HCT116 (cell line): ENCODE data around the gene FKBP10. TPM values are rescaled to one million over a fixed set of nuclear protein-coding genes. Genes with fewer than 3 reads are reported as not detected.

Experiments
- ATAC-seq: fragments of 200-7000 bp; cut with Tn5 transposase; 2 replicates; pipeline ENCODE4 v1.9.1; 2020; ENCODE audit warnings: mild to moderate bottlenecking, moderate library complexity
- BruUV-seq: library from RNA; stranded (reverse); fragments of 400-500 nt; replicated peaks from 2 replicates; lab custom pipeline; 2021; lab: Mats Ljungman, UMichigan
- CTCF ChIA-PET: fragments of 300-600 bp; sonication (Branson Sonifier 250); formaldehyde crosslinking; loops from one replicate; lab custom pipeline; 2021; ENCODE audit warnings: antibody characterized with exemption; lab: Charles Lee
- POLR2A ChIA-PET: fragments of 300-600, 350-600 bp; sonication (Branson Sonifier 250); formaldehyde crosslinking; loops from one replicate; lab custom pipeline; 2021; ENCODE audit warnings: antibody characterized with exemption; lab: Charles Lee
- RAD21 ChIA-PET, 2 experiments: fragments of 300-600 bp; sonication (Branson Sonifier 250); formaldehyde crosslinking; loops; one replicate each; lab custom pipeline; 2023; ENCODE audit warnings: low total read pairs in 2 of 2; ENCODE audit not compliant: uncharacterized antibody in 2 of 2, unreplicated experiment in 2 of 2, low non-redundant PET in 1 of 2; lab: Charles Lee
- DNase-seq: peaks from one replicate; pipeline ENCODE4 v3.0.0-alpha.2; 2010; ENCODE audit warnings: low read depth, low spot score
- H2AFZ ChIP-seq: fragments of 200-600 bp; shearing (Covaris generic), sonication (generic); 2 replicates; pipeline ENCODE4 v1.6.1; 2017; ENCODE audit warnings: low read depth, mixed run types, mixed read lengths, antibody characterized with exemption, low read length; ENCODE audit not compliant: poor library complexity, severe bottlenecking
- H3K27ac ChIP-seq: 2 replicates; pipeline ENCODE4 v1.5.1; 2012; ENCODE audit warnings: low read depth, low read length
- H3K27me3 ChIP-seq: fragments of 200-600 bp; sonication (generic); 2 replicates; pipeline ENCODE4 v1.6.1; 2016; ENCODE audit warnings: mixed run types, low read length, mixed read lengths; ENCODE audit not compliant: insufficient read depth
- H3K36me3 ChIP-seq, 2 experiments: fragments of 200-500 bp in 1 of 2; fragments of 200-600 bp in 1 of 2; sonication (Bioruptor generic) in 1 of 2; sonication (generic) in 1 of 2; 2 replicates each; pipeline versions ENCODE4 v1.5.1 to v1.6.1; 2014 to 2016; ENCODE audit warnings: low read length in 2 of 2, inconsistent platforms in 1 of 2, mixed read lengths in 1 of 2, mixed run types in 1 of 2; ENCODE audit not compliant: insufficient read depth in 2 of 2, control insufficient read depth in 1 of 2
- H3K4me1 ChIP-seq, 2 experiments: fragments of 200-600 bp in 1 of 2; sonication (generic) in 1 of 2; 2 replicates each; pipeline versions ENCODE4 v1.5.1 to v1.6.1; 2012 to 2017; ENCODE audit warnings: low read length in 2 of 2, inconsistent platforms in 1 of 2, mild to moderate bottlenecking in 1 of 2, mixed read lengths in 1 of 2, mixed run types in 1 of 2, moderate library complexity in 1 of 2; ENCODE audit not compliant: insufficient read depth in 2 of 2, control insufficient read depth in 1 of 2
- H3K4me2 ChIP-seq: fragments of 200-600 bp; sonication (generic); 2 replicates; pipeline ENCODE4 v1.6.1; 2017; ENCODE audit warnings: mixed run types, low read length, mixed read lengths
- H3K4me3 ChIP-seq, 2 experiments: fragments of 200-600 bp in 1 of 2; sonication (generic) in 1 of 2; replicated peaks in 1 of 2; 2 replicates each; pipeline ENCODE4 v1.5.1; 2011 to 2016; ENCODE audit warnings: low read length in 2 of 2, control low read depth in 1 of 2, low read depth in 1 of 2, mild to moderate bottlenecking in 1 of 2, mixed read lengths in 1 of 2, mixed run types in 1 of 2
- H3K79me2 ChIP-seq: fragments of 200-600 bp; sonication (generic); 2 replicates; pipeline ENCODE4 v1.6.1; 2017; ENCODE audit warnings: mild to moderate bottlenecking, mixed run types, low read length, moderate library complexity, mixed read lengths; ENCODE audit not compliant: insufficient read depth
- H3K9ac ChIP-seq: fragments of 200-600 bp; sonication (generic); 2 replicates; pipeline ENCODE4 v1.6.1; 2016; ENCODE audit warnings: low read length, mixed read lengths
- H3K9me2 ChIP-seq: fragments of 200-600 bp; sonication (generic), shearing (Covaris generic); 2 replicates; pipeline ENCODE4 v1.6.1; 2017; ENCODE audit warnings: mixed run types, mild to moderate bottlenecking, moderate library complexity; ENCODE audit not compliant: insufficient read depth
- H3K9me3 ChIP-seq, 2 experiments: fragments of 200-500 bp in 1 of 2; fragments of 200-600 bp in 1 of 2; sonication (Bioruptor generic) in 1 of 2; sonication (generic) in 1 of 2; 2 replicates each; pipeline ENCODE4 v1.6.1; 2014 to 2017; ENCODE audit warnings: low read length in 2 of 2, mixed read lengths in 2 of 2, inconsistent platforms in 1 of 2, low read depth in 1 of 2, mild to moderate bottlenecking in 1 of 2, mixed run types in 1 of 2, moderate library complexity in 1 of 2; ENCODE audit not compliant: control insufficient read depth in 1 of 2, insufficient read depth in 1 of 2
- H4K20me1 ChIP-seq: fragments of 200-600 bp; sonication (generic), shearing (Covaris generic); 2 replicates; pipeline ENCODE4 v1.6.1; 2017; ENCODE audit warnings: mixed run types, mild to moderate bottlenecking, moderate library complexity; ENCODE audit not compliant: insufficient read depth
- CBX3 ChIP-seq: IDR thresholded peaks from 2 replicates; pipeline ENCODE4 v1.6.1; 2012; ENCODE audit warnings: low read depth
- CEBPB ChIP-seq: IDR thresholded peaks from 2 replicates; pipeline ENCODE4 v1.6.1; 2012; ENCODE audit warnings: low read depth
- EGR1 ChIP-seq: IDR thresholded peaks from 2 replicates; pipeline ENCODE4 v1.6.1; 2012; ENCODE audit warnings: low read depth
- ELF1 ChIP-seq: IDR thresholded peaks from 2 replicates; pipeline ENCODE4 v1.6.1; 2012; ENCODE audit warnings: low read depth, borderline replicate concordance
- EZH2 ChIP-seq: fragments of 200-600 bp; sonication (generic); IDR thresholded peaks from 2 replicates; pipeline ENCODE4 v1.6.1; 2017; ENCODE audit warnings: antibody characterized with exemption, mixed run types
- EZH2phosphoT487 ChIP-seq: fragments of 200-600 bp; IDR thresholded peaks from 2 replicates; pipeline ENCODE4 v1.6.1; 2018; ENCODE audit warnings: antibody characterized with exemption, borderline replicate concordance
- FOSL1 ChIP-seq: IDR thresholded peaks from 2 replicates; pipeline ENCODE4 v1.6.1; 2012; ENCODE audit warnings: low read depth
- POLR2A ChIP-seq: IDR thresholded peaks from 2 replicates; pipeline ENCODE4 v1.7.0; 2011; ENCODE audit warnings: borderline replicate concordance; ENCODE audit not compliant: insufficient read depth, insufficient read length; ENCODE audit errors: extremely low read depth
- POLR2AphosphoS5 ChIP-seq: IDR thresholded peaks from 2 replicates; pipeline ENCODE4 v1.6.1; 2011; ENCODE audit warnings: mild to moderate bottlenecking, low read depth, low read length, moderate library complexity
- RAD21 ChIP-seq: IDR thresholded peaks from 2 replicates; pipeline ENCODE4 v1.6.1; 2012; ENCODE audit warnings: low read depth, mild to moderate bottlenecking
- SP1 ChIP-seq: IDR thresholded peaks from 2 replicates; pipeline ENCODE4 v1.6.1; 2012; ENCODE audit warnings: low read depth
- SRF ChIP-seq: IDR thresholded peaks from 2 replicates; pipeline ENCODE4 v1.6.1; 2012; ENCODE audit warnings: low read depth
- TCF7L2 ChIP-seq: IDR thresholded peaks from 2 replicates; pipeline ENCODE4 v1.7.0; 2011; ENCODE audit warnings: borderline replicate concordance, inconsistent platforms; ENCODE audit not compliant: insufficient read depth, insufficient read length; ENCODE audit errors: extremely low read depth
- YY1 ChIP-seq: IDR thresholded peaks from 2 replicates; pipeline ENCODE4 v1.6.1; 2011; ENCODE audit warnings: low read length, low read depth, moderate library complexity, mild to moderate bottlenecking; ENCODE audit not compliant: insufficient replicate concordance; ENCODE audit errors: extremely low read depth
- ZFX ChIP-seq: fragments of 450-650 bp; IDR thresholded peaks from 2 replicates; pipeline ENCODE4 v1.6.1; 2017
- ZNF274 ChIP-seq: fragments of 200-500 bp; sonication (Bioruptor generic); IDR thresholded peaks from 2 replicates; pipeline ENCODE4 v1.6.1; 2014; ENCODE audit warnings: mild to moderate bottlenecking, low read depth, low read length, inconsistent platforms
- intact Hi-C: fragments of 100-400 bp; cut with micrococcal nuclease; formaldehyde crosslinking; loops from 2 replicates; pipeline ENCODE4 v1.10.0; 2022
- total RNA-seq: library from RNA; stranded (reverse); gene quantifications from one replicate; pipeline ENCODE4 v1.2.1, GENCODE V29; 2021; ENCODE audit not compliant: unreplicated experiment
- TF ChIP-seq, protein P1 (sequence below): IDR thresholded peaks from 2 replicates; pipeline ENCODE4 v1.6.1; 2012; ENCODE audit warnings: low read depth
- TF ChIP-seq, protein P2 (sequence below), 3 experiments: fragments of 200-600 bp in 1 of 3; sonication (generic) in 1 of 3; IDR thresholded peaks in 2 of 3; conservative IDR thresholded peaks in 1 of 3; 2 replicates each; pipeline ENCODE4 v1.5.1; 2012 to 2017; ENCODE audit warnings: low read depth in 2 of 3, low read length in 2 of 3, antibody characterized with exemption in 1 of 3, borderline replicate concordance in 1 of 3, control low read depth in 1 of 3, mild to moderate bottlenecking in 1 of 3, mixed read lengths in 1 of 3, mixed run types in 1 of 3, moderate library complexity in 1 of 3; ENCODE audit not compliant: insufficient read depth in 1 of 3
- TF ChIP-seq, protein P3 (sequence below): IDR thresholded peaks from 2 replicates; pipeline ENCODE4 v1.6.1; 2012

FKBP10 gene
- total RNA-seq, 1 experiment from 2014 or later, result 78.5 TPM

DNA sequence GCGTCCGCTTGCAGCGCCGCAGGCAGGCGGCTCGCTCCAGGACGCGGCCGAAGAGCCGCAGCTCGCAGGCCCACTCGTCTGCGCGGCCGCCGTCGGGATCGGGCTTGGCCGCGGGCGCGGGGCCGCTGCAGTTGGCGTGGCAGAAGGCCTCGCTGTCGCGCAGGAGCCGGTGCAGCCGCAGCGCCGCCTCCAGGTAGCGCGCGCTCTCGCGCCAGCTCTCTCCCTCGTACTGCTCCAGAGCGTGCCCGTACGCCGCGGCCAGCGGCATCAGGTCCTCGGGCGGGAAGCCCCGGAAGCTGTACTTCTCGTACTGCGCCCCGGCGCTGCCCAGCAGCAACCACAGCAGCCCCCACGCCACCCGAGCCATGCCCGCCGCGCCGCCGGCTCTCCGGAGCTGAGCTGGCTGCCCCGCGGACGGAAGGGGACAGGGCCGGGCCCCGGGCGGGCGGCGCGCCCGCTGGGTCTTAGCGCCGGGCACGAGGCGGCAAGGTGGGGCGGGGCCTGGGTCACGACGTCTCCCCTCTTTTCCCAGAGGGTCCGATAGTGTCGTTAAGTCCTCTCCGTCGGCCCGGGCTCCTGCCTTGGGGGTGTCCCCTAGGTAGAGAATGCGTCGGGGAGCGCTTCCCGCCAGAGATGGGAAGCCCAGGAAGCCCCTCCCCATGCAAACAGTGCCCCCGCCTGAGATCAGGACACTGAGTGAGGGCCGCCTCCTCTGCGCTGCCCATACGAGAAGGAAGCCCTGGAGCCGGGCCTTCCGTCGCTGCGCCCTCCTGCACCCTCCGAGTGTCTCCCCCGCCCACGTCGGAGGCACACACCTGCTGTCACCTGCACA, 1.0 kb upstream of the FKBP10 start, which contains the start of gene P3H4 (continued):
- peak; percentile 56 for TF ChIP-seq TCF7L2
- TF ChIP-seq ZFX, result peak; percentile 96
- peak; percentile 39 for TF ChIP-seq POLR2A

DNA sequence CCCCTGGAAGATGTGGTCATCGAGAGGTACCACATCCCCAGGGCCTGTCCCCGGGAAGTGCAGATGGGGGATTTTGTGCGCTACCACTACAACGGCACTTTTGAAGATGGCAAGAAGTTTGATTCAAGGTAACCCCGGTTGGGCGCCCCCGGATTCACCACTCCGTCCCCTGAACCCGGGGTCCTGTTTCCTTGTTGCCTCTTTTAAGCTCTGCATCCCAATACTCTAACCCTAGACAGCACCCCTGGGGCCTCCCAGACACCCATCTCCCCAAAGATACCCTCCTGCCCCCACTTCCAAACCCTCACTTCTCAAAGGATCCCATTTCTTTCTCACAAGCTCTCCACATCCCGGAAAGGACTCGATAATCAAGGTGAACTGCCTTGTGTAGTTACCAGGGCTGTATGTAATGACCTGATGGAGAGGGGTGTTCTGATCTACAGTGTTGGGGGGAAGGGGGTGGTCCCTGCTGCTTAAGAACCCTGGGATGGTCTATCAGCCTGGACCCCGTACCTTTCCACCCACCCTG, 412 bp downstream of the FKBP10 start:
- H3K27ac ChIP-seq, result peak overlapping the region; percentile 97
- H2AFZ ChIP-seq, result no peak overlapping the region
- RAD21 ChIA-PET, result no interaction called here
- H4K20me1 ChIP-seq, result no peaks in the 10 kb centered on the region
- H3K36me3 ChIP-seq, result no peaks in the 10 kb centered on the region; a peak in 1 of 4 replicates
- CTCF ChIA-PET, result no interaction called here
- DNase-seq, result no peak
- H3K4me2 ChIP-seq, result peak overlapping the region; percentile 99
- peak overlapping the region; percentile 66 to 72 for H3K4me3 ChIP-seq
- intact Hi-C loops, result no loop called here
- H3K9me3 ChIP-seq, result no peaks in the 10 kb centered on the region
- POLR2A ChIA-PET, result interaction anchor here (2.7 kb wide), 1 partner anchor 27 kb away, joined by 11 read pairs; the partner anchor contains the start of gene JUP
- H3K79me2 ChIP-seq, result peaks cover 30% of the 10 kb centered on the region; the same call in 1 of the 2 replicates
- peaks cover 10 to 41% of the 10 kb centered on the region in 2 experiments; a peak in 3 of 4 replicates for H3K4me1 ChIP-seq
- no peaks in the 10 kb centered on the region for H3K9me2 ChIP-seq
- BruUV-seq, result no TSS peak
- ATAC-seq, result peak; percentile 0; the same call in 1 of the 2 replicates
- no peaks in the 10 kb centered on the region for H3K27me3 ChIP-seq
- peak overlapping the region; percentile 71 for H3K9ac ChIP-seq
- TF ChIP-seq, protein P1, sequence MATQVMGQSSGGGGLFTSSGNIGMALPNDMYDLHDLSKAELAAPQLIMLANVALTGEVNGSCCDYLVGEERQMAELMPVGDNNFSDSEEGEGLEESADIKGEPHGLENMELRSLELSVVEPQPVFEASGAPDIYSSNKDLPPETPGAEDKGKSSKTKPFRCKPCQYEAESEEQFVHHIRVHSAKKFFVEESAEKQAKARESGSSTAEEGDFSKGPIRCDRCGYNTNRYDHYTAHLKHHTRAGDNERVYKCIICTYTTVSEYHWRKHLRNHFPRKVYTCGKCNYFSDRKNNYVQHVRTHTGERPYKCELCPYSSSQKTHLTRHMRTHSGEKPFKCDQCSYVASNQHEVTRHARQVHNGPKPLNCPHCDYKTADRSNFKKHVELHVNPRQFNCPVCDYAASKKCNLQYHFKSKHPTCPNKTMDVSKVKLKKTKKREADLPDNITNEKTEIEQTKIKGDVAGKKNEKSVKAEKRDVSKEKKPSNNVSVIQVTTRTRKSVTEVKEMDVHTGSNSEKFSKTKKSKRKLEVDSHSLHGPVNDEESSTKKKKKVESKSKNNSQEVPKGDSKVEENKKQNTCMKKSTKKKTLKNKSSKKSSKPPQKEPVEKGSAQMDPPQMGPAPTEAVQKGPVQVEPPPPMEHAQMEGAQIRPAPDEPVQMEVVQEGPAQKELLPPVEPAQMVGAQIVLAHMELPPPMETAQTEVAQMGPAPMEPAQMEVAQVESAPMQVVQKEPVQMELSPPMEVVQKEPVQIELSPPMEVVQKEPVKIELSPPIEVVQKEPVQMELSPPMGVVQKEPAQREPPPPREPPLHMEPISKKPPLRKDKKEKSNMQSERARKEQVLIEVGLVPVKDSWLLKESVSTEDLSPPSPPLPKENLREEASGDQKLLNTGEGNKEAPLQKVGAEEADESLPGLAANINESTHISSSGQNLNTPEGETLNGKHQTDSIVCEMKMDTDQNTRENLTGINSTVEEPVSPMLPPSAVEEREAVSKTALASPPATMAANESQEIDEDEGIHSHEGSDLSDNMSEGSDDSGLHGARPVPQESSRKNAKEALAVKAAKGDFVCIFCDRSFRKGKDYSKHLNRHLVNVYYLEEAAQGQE, result no peak
- TF ChIP-seq CEBPB (no peak), RAD21 (no peak), ZNF274 (no peak), FOSL1 (no peak), YY1 (no peak), EZH2phosphoT487 (no peak), EZH2 (no peak), SP1 (no peak), EGR1 (no peak), ELF1 (no peak), SRF (no peak), CBX3 (no peak), POLR2AphosphoS5 (no peak), ZFX (no peak), TCF7L2 (no peak)
- TF ChIP-seq, protein P2, sequence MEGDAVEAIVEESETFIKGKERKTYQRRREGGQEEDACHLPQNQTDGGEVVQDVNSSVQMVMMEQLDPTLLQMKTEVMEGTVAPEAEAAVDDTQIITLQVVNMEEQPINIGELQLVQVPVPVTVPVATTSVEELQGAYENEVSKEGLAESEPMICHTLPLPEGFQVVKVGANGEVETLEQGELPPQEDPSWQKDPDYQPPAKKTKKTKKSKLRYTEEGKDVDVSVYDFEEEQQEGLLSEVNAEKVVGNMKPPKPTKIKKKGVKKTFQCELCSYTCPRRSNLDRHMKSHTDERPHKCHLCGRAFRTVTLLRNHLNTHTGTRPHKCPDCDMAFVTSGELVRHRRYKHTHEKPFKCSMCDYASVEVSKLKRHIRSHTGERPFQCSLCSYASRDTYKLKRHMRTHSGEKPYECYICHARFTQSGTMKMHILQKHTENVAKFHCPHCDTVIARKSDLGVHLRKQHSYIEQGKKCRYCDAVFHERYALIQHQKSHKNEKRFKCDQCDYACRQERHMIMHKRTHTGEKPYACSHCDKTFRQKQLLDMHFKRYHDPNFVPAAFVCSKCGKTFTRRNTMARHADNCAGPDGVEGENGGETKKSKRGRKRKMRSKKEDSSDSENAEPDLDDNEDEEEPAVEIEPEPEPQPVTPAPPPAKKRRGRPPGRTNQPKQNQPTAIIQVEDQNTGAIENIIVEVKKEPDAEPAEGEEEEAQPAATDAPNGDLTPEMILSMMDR (IDR thresholded peaks at IDR 0.05 in 2 of 3, conservative IDR thresholded peaks at IDR 0.05 in 1 of 3; ENCODE audit: borderline replicate concordance in 1 of 3, insufficient read depth in 1 of 3, low read depth in 2 of 3, low read length in 2 of 3), result no peak
- TF ChIP-seq, protein P3, sequence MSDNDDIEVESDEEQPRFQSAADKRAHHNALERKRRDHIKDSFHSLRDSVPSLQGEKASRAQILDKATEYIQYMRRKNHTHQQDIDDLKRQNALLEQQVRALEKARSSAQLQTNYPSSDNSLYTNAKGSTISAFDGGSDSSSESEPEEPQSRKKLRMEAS, result no peak
